NB4 (cell line): ENCODE results near the gene C3.
"Not testable (repeated sequence)": the region's sequence is repeated elsewhere in the genome, so short reads cannot be mapped to it uniquely, and the experiment has no call there.

Experiments used
- DNase-seq: peaks from one replicate; pipeline ENCODE4 v3.0.0; 2010; ENCODE audit warnings: low read depth
- H3K4me3 ChIP-seq: one replicate; pipeline ENCODE4 v1.5.1; 2011; ENCODE audit warnings: mild to moderate bottlenecking, low read depth, low read length, moderate library complexity
- CTCF ChIP-seq: IDR thresholded peaks from one replicate; pipeline ENCODE4 v1.5.1; 2012; ENCODE audit warnings: low read depth, low read length
- MAX ChIP-seq: IDR thresholded peaks from 2 replicates; pipeline ENCODE4 v1.6.1; 2011; ENCODE audit warnings: low read depth, low read length
- MYC ChIP-seq: IDR thresholded peaks from 2 replicates; pipeline ENCODE4 v1.6.1; 2011; ENCODE audit warnings: low read depth, low read length
- POLR2A ChIP-seq: IDR thresholded peaks from 2 replicates; pipeline ENCODE4 v1.6.1; 2011; ENCODE audit warnings: mild to moderate bottlenecking; ENCODE audit not compliant: insufficient read length; ENCODE audit errors: extremely low read depth

C3 gene

GRCh38 chr19:6710273-6711077 is 10.0 kb downstream of the C3 start:
- TF ChIP-seq POLR2A (no peak), MAX (no peak), CTCF (no peak), MYC (no peak)
- DNase-seq = no peak
- no peak overlapping the region for H3K4me3 ChIP-seq

GRCh38 chr19:6709549-6709948 is 10.9 kb downstream of the C3 start:
- H3K4me3 ChIP-seq = no peak overlapping the region
- DNase-seq = no peak
- TF ChIP-seq MAX (no peak), CTCF (no peak), MYC (no peak), POLR2A (no peak)

- H3K4me3 ChIP-seq, DNase-seq: not testable (repeated sequence)
Measured at GRCh38 chr19:6708913-6709312, 11.5 kb downstream of the C3 start.

GRCh38 chr19:6708346-6708745 is 12.1 kb downstream of the C3 start:
- TF ChIP-seq MAX (no peak), MYC (no peak), POLR2A (no peak), CTCF (no peak)
- no peak for DNase-seq
- no peak overlapping the region for H3K4me3 ChIP-seq

GRCh38 chr19:6707658-6708018 is 12.8 kb downstream of the C3 start:
- DNase-seq = no peak
- H3K4me3 ChIP-seq = no peak overlapping the region
- TF ChIP-seq MYC = no peak
- TF ChIP-seq CTCF = no peak
- no peak for TF ChIP-seq MAX
- TF ChIP-seq POLR2A = no peak

GRCh38 chr19:6707011-6707657 is 13.3 kb downstream of the C3 start:
- DNase-seq = no peak
- TF ChIP-seq MAX = no peak
- TF ChIP-seq POLR2A = no peak
- TF ChIP-seq MYC = no peak
- no peak for TF ChIP-seq CTCF

More at GRCh38 chr19:6707011-6707657, 13.3 kb downstream of the C3 start:
- H3K4me3 ChIP-seq = no peak overlapping the region
